Upper lobe of left lung (tissue), 4 donors: Measurements from ENCODE around the gene CABS1.

Source experiments
- CTCF ChIP-seq, 6 experiments: fragments of 450-650 bp in 4 of 6; fragments of 200-600 bp in 2 of 6; sonication (generic) in 2 of 6; IDR thresholded peaks; one replicate each; pipeline ENCODE4 v1.5.1; 2016 to 2019; ENCODE audit warnings: antibody characterized with exemption in 6 of 6
- EP300 ChIP-seq, 4 donors: sonication (generic); formaldehyde crosslinking; IDR thresholded peaks; one replicate each; pipeline ENCODE4 v1.5.1; 2017; ENCODE audit warnings: antibody characterized with exemption in 4 of 4, control low read depth in 2 of 4
- POLR2A ChIP-seq, 4 donors: fragments of 450-650 bp; IDR thresholded peaks; one replicate each; pipeline ENCODE4 v1.5.1; 2016 to 2017; ENCODE audit warnings: antibody characterized with exemption in 4 of 4, mild to moderate bottlenecking in 2 of 4
- POLR2AphosphoS5 ChIP-seq, 2 donors: sonication (generic); formaldehyde crosslinking; IDR thresholded peaks; one replicate each; pipeline ENCODE4 v1.5.1; 2017; ENCODE audit warnings: antibody characterized with exemption in 2 of 2

- TF ChIP-seq CTCF (IDR thresholded peaks at IDR 0.05) (no peak), POLR2A (IDR thresholded peaks at IDR 0.05) (no peak), POLR2AphosphoS5 (IDR thresholded peaks at IDR 0.05) (no peak), EP300 (IDR thresholded peaks at IDR 0.05) (no peak)
Measured at GRCh38 chr4:70300215-70300614, 34.6 kb upstream of the CABS1 start.
